Measurements from ENCODE around the gene ZNF423. TPM values are rescaled to one million over a fixed set of nuclear protein-coding genes. Genes with fewer than 3 reads are reported as not detected.
"Not testable (repeated sequence)": the region's sequence is repeated elsewhere in the genome, so short reads cannot be mapped to it uniquely, and the experiment has no call there.

Gene ZNF423
- total RNA-seq, 1 experiment from 2014 or later, result 0.20 TPM

DNA sequence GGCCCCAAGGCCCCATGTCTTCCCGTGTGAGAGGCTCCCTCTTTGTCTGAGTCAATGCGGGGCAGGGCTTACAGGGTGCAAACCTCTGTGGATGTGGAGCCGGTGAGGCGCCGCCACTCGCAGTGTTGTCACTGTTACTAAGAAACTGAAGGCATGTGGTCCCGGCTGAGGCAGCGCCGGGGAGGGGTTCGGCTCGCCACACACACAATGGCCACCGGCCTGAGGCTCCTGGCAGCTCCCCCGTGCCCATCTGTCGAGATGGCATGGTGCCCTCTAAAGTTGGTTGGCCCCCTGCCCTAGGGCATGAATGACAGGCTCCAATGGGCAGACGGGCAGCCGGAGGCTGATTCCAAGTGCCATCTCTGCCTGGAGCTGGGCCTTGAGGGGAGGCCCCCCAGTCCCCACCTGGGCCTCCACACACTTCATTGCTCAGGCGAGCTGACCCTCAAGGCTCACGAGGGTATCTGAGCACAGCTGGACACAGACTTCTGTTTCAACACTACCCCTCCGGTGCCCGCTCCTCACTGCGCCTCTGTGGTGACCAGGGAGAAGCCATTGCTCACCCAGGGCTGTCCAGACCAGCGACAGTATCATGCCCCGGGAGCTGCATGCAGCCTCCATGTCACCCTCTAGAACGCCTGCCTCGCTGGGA is 345.1 kb downstream of the ZNF423 start:
- CTCF ChIA-PET, result no interaction called here
- Mint-ChIP-seq H3K4me1 (ENCODE audit: low read depth, unreplicated experiment) (no peaks in the 10 kb centered on the region), H3K4me3 (ENCODE audit: unreplicated experiment) (no peak overlapping the region), H3K9me3 (ENCODE audit: unreplicated experiment) (no peaks in the 10 kb centered on the region), H3K27ac (ENCODE audit: unreplicated experiment) (no peak overlapping the region), H3K36me3 (ENCODE audit: insufficient read depth, unreplicated experiment) (no peaks in the 10 kb centered on the region), H3K27me3 (ENCODE audit: insufficient read depth, unreplicated experiment) (peaks cover 23% of the 10 kb centered on the region)
- intact Hi-C loops (cut with micrococcal nuclease; ENCODE audit: unreplicated experiment), result loop anchor here (5.0 kb wide), 1 partner anchor 82 kb away; no protein-coding TSS in a partner anchor
- Histone ChIP-seq H3K4me1 (no peaks in the 10 kb centered on the region), H3K36me3 (ENCODE audit: control insufficient read depth, insufficient read depth, low read length) (no peaks in the 10 kb centered on the region), H3K9me3 (no peaks in the 10 kb centered on the region), H3K4me3 (ENCODE audit: low read depth, low read length) (no peak overlapping the region), H3K27me3 (replicated peaks; ENCODE audit: control insufficient read depth, insufficient read depth, low read length) (no peaks in the 10 kb centered on the region)
- BruUV-seq (replicated peaks), result no TSS peak
- DNase-seq, result no peak
- TF ChIP-seq, protein P1, sequence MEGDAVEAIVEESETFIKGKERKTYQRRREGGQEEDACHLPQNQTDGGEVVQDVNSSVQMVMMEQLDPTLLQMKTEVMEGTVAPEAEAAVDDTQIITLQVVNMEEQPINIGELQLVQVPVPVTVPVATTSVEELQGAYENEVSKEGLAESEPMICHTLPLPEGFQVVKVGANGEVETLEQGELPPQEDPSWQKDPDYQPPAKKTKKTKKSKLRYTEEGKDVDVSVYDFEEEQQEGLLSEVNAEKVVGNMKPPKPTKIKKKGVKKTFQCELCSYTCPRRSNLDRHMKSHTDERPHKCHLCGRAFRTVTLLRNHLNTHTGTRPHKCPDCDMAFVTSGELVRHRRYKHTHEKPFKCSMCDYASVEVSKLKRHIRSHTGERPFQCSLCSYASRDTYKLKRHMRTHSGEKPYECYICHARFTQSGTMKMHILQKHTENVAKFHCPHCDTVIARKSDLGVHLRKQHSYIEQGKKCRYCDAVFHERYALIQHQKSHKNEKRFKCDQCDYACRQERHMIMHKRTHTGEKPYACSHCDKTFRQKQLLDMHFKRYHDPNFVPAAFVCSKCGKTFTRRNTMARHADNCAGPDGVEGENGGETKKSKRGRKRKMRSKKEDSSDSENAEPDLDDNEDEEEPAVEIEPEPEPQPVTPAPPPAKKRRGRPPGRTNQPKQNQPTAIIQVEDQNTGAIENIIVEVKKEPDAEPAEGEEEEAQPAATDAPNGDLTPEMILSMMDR (IDR thresholded peaks at IDR 0.05; ENCODE audit: insufficient read depth in 1 of 2, low read depth in 1 of 2, low read length in 1 of 2, severe bottlenecking in 1 of 2, unreplicated experiment in 1 of 2), result no peak
- POLR2A ChIA-PET, result no interaction called here

DNA sequence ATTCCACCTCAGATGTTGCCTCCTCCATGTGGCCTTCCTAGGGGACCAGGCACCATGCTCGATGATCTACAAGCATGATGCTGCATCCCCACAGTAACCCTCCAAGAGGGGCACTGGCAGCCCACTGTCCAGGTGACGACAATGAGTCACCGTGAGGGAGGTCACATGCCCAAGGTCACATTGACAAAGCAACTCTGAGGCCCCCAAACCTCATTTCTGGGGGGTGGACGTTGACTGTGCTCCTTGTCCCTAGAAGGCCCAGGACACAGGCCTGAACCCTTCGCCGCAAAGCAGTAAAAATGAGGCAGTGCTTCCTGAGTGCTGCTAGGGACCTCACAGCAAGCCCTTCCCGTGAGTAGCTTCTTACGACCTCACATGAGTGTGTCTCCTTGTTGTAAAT is 345.8 kb downstream of the ZNF423 start:
- Mint-ChIP-seq H3K4me1 (ENCODE audit: low read depth, unreplicated experiment) (no peaks in the 10 kb centered on the region), H3K27ac (ENCODE audit: unreplicated experiment) (no peak overlapping the region), H3K27me3 (ENCODE audit: insufficient read depth, unreplicated experiment) (peaks cover 18% of the 10 kb centered on the region), H3K9me3 (ENCODE audit: unreplicated experiment) (no peaks in the 10 kb centered on the region), H3K4me3 (ENCODE audit: unreplicated experiment) (no peak overlapping the region), H3K36me3 (ENCODE audit: insufficient read depth, unreplicated experiment) (no peaks in the 10 kb centered on the region)
- CTCF ChIA-PET, result no interaction called here
- H3K27me3 ChIP-seq (replicated peaks; ENCODE audit: control insufficient read depth, insufficient read depth, low read length), result no peaks in the 10 kb centered on the region
- H3K4me1 ChIP-seq, result no peaks in the 10 kb centered on the region
- no peak for DNase-seq
- POLR2A ChIA-PET, result no interaction called here
- TF ChIP-seq, protein P1 (IDR thresholded peaks at IDR 0.05; ENCODE audit: insufficient read depth in 1 of 2, low read depth in 1 of 2, low read length in 1 of 2, severe bottlenecking in 1 of 2, unreplicated experiment in 1 of 2), result no peak
- H3K9me3 ChIP-seq, result no peaks in the 10 kb centered on the region
- intact Hi-C loops (cut with micrococcal nuclease; ENCODE audit: unreplicated experiment), result loop anchor here (5.0 kb wide), 1 partner anchor 82 kb away; no protein-coding TSS in a partner anchor
- H3K36me3 ChIP-seq (ENCODE audit: control insufficient read depth, insufficient read depth, low read length), result no peaks in the 10 kb centered on the region
- no TSS peak for BruUV-seq (replicated peaks)
- no peak overlapping the region for H3K4me3 ChIP-seq (ENCODE audit: low read depth, low read length)

DNA sequence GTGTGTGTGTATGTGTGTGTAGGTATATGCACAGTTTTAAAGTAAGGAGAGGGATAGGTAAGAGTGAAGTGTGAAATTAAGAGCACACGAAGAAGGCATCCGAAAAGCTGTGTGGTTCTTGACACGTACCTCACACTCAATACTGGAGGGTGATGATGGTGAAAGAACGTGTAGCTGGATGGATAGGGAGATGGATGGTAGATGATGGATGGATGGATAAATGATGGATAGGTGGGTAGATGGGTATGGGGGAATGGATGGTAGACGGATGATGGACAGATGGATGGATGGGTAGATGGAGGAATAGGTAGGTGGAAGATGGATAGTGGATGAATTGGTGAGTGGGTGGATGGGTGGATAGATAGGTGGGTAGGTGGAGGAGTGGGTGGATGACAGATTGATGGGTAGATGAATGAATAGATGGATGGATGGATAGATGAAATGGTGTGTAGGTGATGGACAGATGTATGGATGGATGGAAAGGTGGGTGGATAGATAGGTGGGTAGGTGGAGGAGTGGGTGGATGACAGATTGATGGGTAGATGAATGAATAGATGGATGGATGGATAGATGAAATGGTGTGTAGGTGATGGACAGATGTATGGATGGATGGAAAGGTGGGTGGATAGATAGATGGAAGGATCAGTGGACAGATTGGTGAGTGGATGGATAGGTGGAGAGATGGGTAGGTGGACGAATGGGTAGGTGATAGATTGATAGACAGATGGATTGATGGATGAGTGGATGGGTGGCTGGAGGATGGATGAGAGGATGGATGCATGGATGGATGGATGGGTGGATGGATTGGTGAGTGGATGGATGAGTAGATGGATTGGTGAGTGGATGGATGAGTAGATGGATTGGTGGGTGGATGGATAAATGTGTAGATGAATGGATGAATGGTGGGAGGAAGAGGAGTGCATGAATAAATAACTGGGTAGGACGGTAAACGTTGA is 349.6 kb downstream of the ZNF423 start:
- H3K4me3 Mint-ChIP-seq (ENCODE audit: unreplicated experiment); H3K36me3 ChIP-seq (ENCODE audit: control insufficient read depth, insufficient read depth, low read length); H3K27me3 ChIP-seq (replicated peaks; ENCODE audit: control insufficient read depth, insufficient read depth, low read length); DNase-seq; H3K9me3 Mint-ChIP-seq (ENCODE audit: unreplicated experiment); H3K27ac Mint-ChIP-seq (ENCODE audit: unreplicated experiment); intact Hi-C loops (cut with micrococcal nuclease; ENCODE audit: unreplicated experiment); POLR2A ChIA-PET; H3K9me3 ChIP-seq; H3K36me3 Mint-ChIP-seq (ENCODE audit: insufficient read depth, unreplicated experiment); H3K4me1 Mint-ChIP-seq (ENCODE audit: low read depth, unreplicated experiment); H3K4me3 ChIP-seq (ENCODE audit: low read depth, low read length); H3K4me1 ChIP-seq; BruUV-seq (replicated peaks); CTCF ChIA-PET: not testable (repeated sequence)
- H3K27me3 Mint-ChIP-seq (ENCODE audit: insufficient read depth, unreplicated experiment), result peaks cover 21% of the 10 kb centered on the region
